ENCODE results near the gene RDH16.
"Not testable (repeated sequence)": the region's sequence is repeated elsewhere in the genome, so short reads cannot be mapped to it uniquely, and the experiment has no call there.

DNA sequence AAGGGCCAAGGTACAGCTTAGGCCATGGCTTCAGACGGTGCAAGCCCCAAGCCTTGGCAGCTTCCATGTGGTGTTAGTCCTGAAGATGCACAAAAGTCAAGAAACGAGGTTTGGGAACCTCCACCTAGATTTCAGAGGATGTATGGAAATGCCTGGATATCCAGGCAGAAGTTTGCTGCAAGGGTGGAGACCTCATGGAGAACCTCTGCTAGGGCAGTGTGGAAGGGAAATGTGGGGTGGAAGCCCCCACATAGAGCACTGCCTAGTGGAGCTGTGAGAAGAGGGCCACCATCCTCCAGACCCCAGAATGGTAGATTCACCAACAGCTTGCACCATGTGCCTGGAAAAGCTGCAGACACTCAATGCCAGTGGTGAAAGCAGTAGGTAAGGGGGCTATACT, 48.0 kb downstream of the RDH16 start:
- not testable (repeated sequence) for TF ChIP-seq CTCF (conservative IDR thresholded peaks at IDR 0.05; ENCODE audit: low read length); EZH2phosphoT487 (IDR thresholded peaks at IDR 0.05; ENCODE audit: borderline replicate concordance)

Measured in Loucy (cell line).